Endothelial cell of umbilical vein (primary cell): ENCODE results near the gene XIRP1. TPM values are rescaled to one million over a fixed set of nuclear protein-coding genes. Genes with fewer than 3 reads are reported as not detected.

Experiments
- BruUV-seq: library from RNA; stranded (reverse); fragments of 400-500 nt; replicated peaks from 2 replicates; lab custom pipeline; 2021; lab: Mats Ljungman, UMichigan
- CTCF ChIA-PET: fragments of 300-600, 350-600 bp; sonication (Branson Sonifier 250); formaldehyde crosslinking; loops from one replicate; lab custom pipeline; 2021; ENCODE audit warnings: antibody characterized with exemption, inconsistent platforms; lab: Charles Lee
- POLR2A ChIA-PET: fragments of 300-600, 350-600 bp; sonication (Branson Sonifier 250); formaldehyde crosslinking; loops from one replicate; lab custom pipeline; 2021; ENCODE audit warnings: antibody characterized with exemption, inconsistent platforms; lab: Charles Lee
- DNase-seq: peaks from one replicate; pipeline ENCODE4 v3.0.0-alpha.2; 2011; ENCODE audit warnings: low read depth, low spot score
- FAIRE-seq: peaks from 2 replicates; lab custom pipeline; 2011; peaks lifted over from hg19 to GRCh38; lab: Jason Lieb, UNC
- H2AFZ ChIP-seq: 2 replicates; pipeline ENCODE4 v1.6.0; 2012; ENCODE audit warnings: low read depth, low read length, control low read depth, inconsistent platforms
- H3K27ac ChIP-seq: 2 replicates; pipeline ENCODE4 v1.5.1; 2011; ENCODE audit warnings: low read depth, mild to moderate bottlenecking, control low read depth, low read length, moderate library complexity; ENCODE audit not compliant: insufficient read depth
- H3K27me3 ChIP-seq, 2 experiments: 2 replicates each; pipeline versions ENCODE4 v1.6.0 to v1.6.1; 2011; ENCODE audit warnings: low read length in 2 of 2, mixed read lengths in 1 of 2; ENCODE audit not compliant: control insufficient read depth in 2 of 2, insufficient read depth in 2 of 2
- H3K36me3 ChIP-seq, 2 experiments: 2 replicates in 1 of 2; 3 replicates in 1 of 2; pipeline ENCODE4 v1.5.1; 2011; ENCODE audit warnings: low read length in 2 of 2, mild to moderate bottlenecking in 1 of 2, moderate library complexity in 1 of 2; ENCODE audit not compliant: control insufficient read depth in 2 of 2, insufficient read depth in 2 of 2; ENCODE audit errors: extremely low read depth in 1 of 2
- H3K4me1 ChIP-seq: 3 replicates; pipeline ENCODE4 v1.5.1; 2011; ENCODE audit warnings: mild to moderate bottlenecking, low read length; ENCODE audit not compliant: control insufficient read depth, insufficient read depth; ENCODE audit errors: extremely low read depth
- H3K4me2 ChIP-seq: 2 replicates; pipeline ENCODE4 v1.6.1; 2011; ENCODE audit warnings: low read length, control low read depth, mixed read lengths; ENCODE audit not compliant: insufficient read depth
- H3K4me3 ChIP-seq, 3 experiments: fragments of 200-600 bp in 1 of 3; sonication (generic), shearing (Covaris generic) in 1 of 3; replicated peaks in 1 of 3; 2 replicates each; pipeline ENCODE4 v1.5.1; 2011 to 2016; ENCODE audit warnings: control low read depth in 3 of 3, low read length in 3 of 3, mild to moderate bottlenecking in 2 of 3, inconsistent platforms in 1 of 3, low read depth in 1 of 3, moderate library complexity in 1 of 3; ENCODE audit not compliant: insufficient read depth in 1 of 3
- H3K79me2 ChIP-seq: 2 replicates; pipeline ENCODE4 v1.6.0; 2012; ENCODE audit warnings: low read length, inconsistent platforms; ENCODE audit not compliant: control insufficient read depth, insufficient read depth
- H3K9ac ChIP-seq: replicated peaks from 2 replicates; pipeline ENCODE3; 2011; ENCODE audit warnings: low read length, control low read depth; ENCODE audit not compliant: insufficient read depth; ENCODE audit errors: extremely low read depth
- H3K9me1 ChIP-seq: replicated peaks from 3 replicates; pipeline ENCODE4 v1.6.0; 2011; ENCODE audit warnings: mild to moderate bottlenecking, low read length; ENCODE audit not compliant: control insufficient read depth, insufficient read depth; ENCODE audit errors: extremely low read depth
- H3K9me3 ChIP-seq: replicated peaks from 2 replicates; pipeline ENCODE4 v1.5.1; 2012; ENCODE audit warnings: low read length, inconsistent platforms; ENCODE audit not compliant: control insufficient read depth, insufficient read depth
- H4K20me1 ChIP-seq: replicated peaks from 2 replicates; pipeline ENCODE3; 2011; ENCODE audit warnings: mild to moderate bottlenecking, low read length; ENCODE audit not compliant: control insufficient read depth, insufficient read depth; ENCODE audit errors: extremely low read depth
- CTCF ChIP-seq, 2 donors: IDR thresholded peaks; 1 replicate in 1 of 2; 2 replicates in 1 of 2; pipeline ENCODE4 v1.5.1; 2011; ENCODE audit warnings: low read length in 2 of 2, mild to moderate bottlenecking in 2 of 2, moderate library complexity in 2 of 2, control low read depth in 1 of 2, inconsistent platforms in 1 of 2, low read depth in 1 of 2; ENCODE audit not compliant: insufficient read depth in 1 of 2; ENCODE audit errors: extremely low read depth in 1 of 2
- EZH2 ChIP-seq: IDR thresholded peaks from 2 replicates; pipeline ENCODE4 v1.6.1; 2012; ENCODE audit warnings: borderline replicate concordance, low read depth, mild to moderate bottlenecking, moderate library complexity, low read length, inconsistent platforms; ENCODE audit not compliant: severe bottlenecking
- FOS ChIP-seq: IDR thresholded peaks from 2 replicates; pipeline ENCODE4 v1.6.1; 2011; ENCODE audit warnings: mild to moderate bottlenecking, low read length, moderate library complexity, borderline replicate concordance; ENCODE audit not compliant: insufficient read depth
- GATA2 ChIP-seq: IDR thresholded peaks from 2 replicates; pipeline ENCODE4 v1.7.0; 2011; ENCODE audit warnings: low read depth, mild to moderate bottlenecking, moderate library complexity, mixed read lengths, low read length; ENCODE audit not compliant: insufficient read length, insufficient read depth
- JUN ChIP-seq: IDR thresholded peaks from 2 replicates; pipeline ENCODE4 v1.6.1; 2011; ENCODE audit warnings: borderline replicate concordance, low read depth; ENCODE audit not compliant: insufficient read length, insufficient read depth
- MAX ChIP-seq: IDR thresholded peaks from 2 replicates; pipeline ENCODE4 v1.6.1; 2011; ENCODE audit not compliant: insufficient read depth, insufficient read length
- MYC ChIP-seq: IDR thresholded peaks from one replicate; pipeline ENCODE4 v1.6.1; 2011; ENCODE audit warnings: mild to moderate bottlenecking, low read depth, low read length
- POLR2A ChIP-seq: IDR thresholded peaks from 2 replicates; pipeline ENCODE4 v1.6.1; 2012; ENCODE audit warnings: low read depth, mild to moderate bottlenecking, control low read depth, low read length
- POLR2AphosphoS5 ChIP-seq: IDR thresholded peaks from 2 replicates; pipeline ENCODE4 v1.6.1; 2012; ENCODE audit warnings: low read depth, mild to moderate bottlenecking, control low read depth, low read length, moderate library complexity; ENCODE audit not compliant: insufficient read depth
- dilution Hi-C: fragments of 300-500 bp; cut with MboI; formaldehyde crosslinking; loops from one replicate; pipeline ENCODE4 v1.15.0; 2019; ENCODE audit warnings: low sequenced_read_pairs; ENCODE audit not compliant: extremely low pct_ligation_motif_present
- intact Hi-C: fragments of 100-400 bp; cut with micrococcal nuclease; formaldehyde crosslinking; loops from one replicate; pipeline ENCODE4 v1.10.0; 2022
- polyA plus RNA-seq, 4 experiments: library from polyadenylated mRNA; depleted of rRNA in 3 of 4; stranded (reverse) in 3 of 4; unstranded in 1 of 4; fragments of >200 nt; gene quantifications; 2 replicates each; pipeline versions ENCODE4 v1.2.1 to v1.2.3, GENCODE V29; 2011 to 2012; ENCODE audit warnings: missing spikeins in 1 of 4
- total RNA-seq: library from RNA; stranded (reverse); gene quantifications from 2 replicates; pipeline ENCODE4 v1.2.3, GENCODE V29; 2021

Gene XIRP1
- total and polyA plus RNA-seq, 2 donors (not counting 3 experiments of a cell fraction or from before 2014, with no cell fraction given): not detected

GRCh38 chr3:39241561-39241960 lies 49.2 kb upstream of the XIRP1 start:
- Histone ChIP-seq H3K36me3 (no peaks in the 10 kb centered on the region), H3K9me1 (no peaks in the 10 kb centered on the region), H3K4me1 (no peaks in the 10 kb centered on the region), H3K4me2 (no peak overlapping the region), H3K27me3 (peaks cover 2 to 26% of the 10 kb centered on the region in 2 experiments), H4K20me1 (no peaks in the 10 kb centered on the region), H3K4me3 (no peak overlapping the region), H2AFZ (no peak overlapping the region), H3K9me3 (no peaks in the 10 kb centered on the region), H3K27ac (no peak overlapping the region), H3K79me2 (no peaks in the 10 kb centered on the region), H3K9ac (no peak overlapping the region)
- ChIA-PET CTCF (interaction anchor here (1.0 kb wide), 1 partner anchor 30 kb away, joined by 3 read pairs; no protein-coding TSS in a partner anchor), POLR2A (no interaction called here)
- TF ChIP-seq FOS (no peak), JUN (no peak), MYC (no peak), GATA2 (no peak), POLR2AphosphoS5 (no peak), CTCF (IDR thresholded peaks at IDR 0.05; ENCODE audit: extremely low read depth in 1 of 2, insufficient read depth in 1 of 2, low read depth in 1 of 2, low read length in 2 of 2) (no peak), EZH2 (no peak), POLR2A (no peak), MAX (no peak)
- no TSS peak for BruUV-seq
- intact Hi-C loops (no loop called here), dilution Hi-C loops (no loop called here)
- no peak for FAIRE-seq
- DNase-seq: no peak
